Endothelial cell of hepatic sinusoid (primary cell): ENCODE results near the gene LRRC30.
"Not testable (repeated sequence)": the region's sequence is repeated elsewhere in the genome, so short reads cannot be mapped to it uniquely, and the experiment has no call there.

Experiments used
- in situ Hi-C: cut with HindIII; loops from 2 replicates; pipeline ENCODE4 v1.10.0; 2017; ENCODE audit warnings: low sequenced_read_pairs

Gene LRRC30

DNA sequence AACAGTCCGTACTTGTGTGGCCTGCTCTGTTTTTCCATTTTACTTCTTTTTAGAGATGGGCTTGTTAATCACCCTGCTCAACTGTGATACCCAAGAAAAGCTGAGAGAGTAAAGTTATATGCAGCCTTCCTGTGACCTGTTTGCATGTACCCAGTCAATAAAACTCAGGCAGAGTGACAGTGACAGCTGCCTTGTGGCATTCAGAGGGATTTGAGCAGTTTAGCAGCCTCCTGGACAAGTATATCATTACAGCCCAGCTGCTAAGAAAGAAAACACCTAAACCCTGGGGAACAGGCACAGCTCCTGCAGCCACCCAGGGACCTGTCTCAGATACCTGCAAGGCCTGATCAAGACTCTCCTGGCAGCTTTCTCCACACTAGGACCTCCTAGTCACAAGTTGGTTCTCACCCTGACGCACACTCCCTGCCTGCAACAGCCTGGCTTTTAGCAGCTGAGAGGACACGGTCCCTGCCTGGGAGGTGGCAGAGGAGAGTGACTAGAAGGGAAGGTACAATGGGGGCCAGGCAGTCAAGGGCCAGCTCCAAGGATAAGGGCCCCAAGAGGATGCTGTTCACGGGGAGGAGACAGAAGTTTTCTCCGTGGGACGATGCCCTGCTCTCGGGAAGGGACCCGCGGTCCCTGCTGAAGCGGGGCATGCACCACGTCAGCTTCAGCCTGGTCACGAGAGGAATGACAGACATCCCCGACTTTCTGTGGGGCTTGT lies at the start of gene LRRC30:
Gene LRRC30 (plus strand): TSS at position 464 of the 724 bp plus-strand sequence. CDS start 50 bp downstream, at position 514.
- in situ Hi-C loops: no loop called here

DNA sequence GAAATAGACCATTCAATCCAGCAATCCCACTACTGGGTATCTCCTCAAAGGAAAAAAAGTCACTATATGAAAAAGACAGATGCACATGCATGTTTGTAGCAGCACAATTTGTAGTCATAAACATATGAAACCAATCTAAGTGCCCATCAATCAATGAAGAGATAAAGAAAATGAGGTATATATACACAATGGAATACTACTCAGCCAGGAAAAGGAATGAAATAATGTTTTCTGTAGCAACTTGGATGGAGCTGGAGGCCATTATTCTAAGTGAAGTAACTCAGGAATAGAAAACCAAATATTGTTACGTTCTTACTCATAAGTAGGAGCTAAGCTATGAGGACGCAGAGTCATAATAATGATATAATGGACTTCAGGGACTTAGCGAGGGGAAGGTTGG lies 45.2 kb upstream of the LRRC30 start:
- in situ Hi-C loops: no loop called here

DNA sequence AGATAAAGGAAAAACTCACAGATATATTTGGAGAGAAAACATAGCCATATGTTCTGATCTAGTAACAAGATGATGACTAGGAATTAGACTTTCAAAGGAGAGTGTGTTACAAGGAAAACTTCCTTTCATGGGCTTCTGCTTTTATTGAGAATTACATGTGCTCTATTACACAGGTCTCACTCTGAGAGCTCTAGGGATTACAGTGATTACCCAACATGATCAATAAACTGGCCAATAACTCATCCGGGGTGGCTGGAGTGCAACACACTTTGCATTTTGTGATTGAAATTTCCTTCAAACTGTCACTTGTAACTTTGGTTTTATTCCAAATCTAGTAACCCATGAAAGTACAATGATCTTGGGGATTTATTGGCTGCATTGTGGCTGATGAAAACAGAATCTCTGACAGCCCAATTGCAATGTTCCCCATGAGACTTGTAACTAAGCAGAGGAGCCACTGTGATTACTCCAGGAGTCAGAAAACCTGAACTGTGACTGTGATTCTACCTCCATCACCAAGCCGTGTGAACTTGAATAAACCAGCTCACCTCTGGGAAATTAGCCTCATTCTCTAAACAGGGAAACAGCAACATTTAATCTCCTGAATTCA lies 40.2 kb upstream of the LRRC30 start:
- in situ Hi-C loops: no loop called here

DNA sequence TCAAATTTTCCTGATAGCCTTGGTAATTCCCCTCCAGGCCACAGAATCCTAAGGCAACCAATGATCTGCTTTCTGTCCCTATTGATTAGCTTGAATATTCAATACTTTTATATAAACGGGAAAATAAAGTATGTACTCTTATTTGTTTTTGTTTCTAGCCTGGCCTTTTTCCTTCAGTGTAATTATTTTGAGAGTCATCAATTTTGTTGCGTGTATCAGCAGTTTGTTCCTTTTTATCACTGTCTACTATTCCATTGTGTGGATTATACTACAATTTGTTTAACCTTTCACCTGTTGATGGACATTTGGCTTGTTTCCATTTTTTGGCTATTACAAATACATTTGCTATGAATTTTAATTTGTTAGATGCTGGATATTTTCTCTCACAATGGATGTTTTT lies 39.2 kb upstream of the LRRC30 start:
- in situ Hi-C loops: no loop called here

DNA sequence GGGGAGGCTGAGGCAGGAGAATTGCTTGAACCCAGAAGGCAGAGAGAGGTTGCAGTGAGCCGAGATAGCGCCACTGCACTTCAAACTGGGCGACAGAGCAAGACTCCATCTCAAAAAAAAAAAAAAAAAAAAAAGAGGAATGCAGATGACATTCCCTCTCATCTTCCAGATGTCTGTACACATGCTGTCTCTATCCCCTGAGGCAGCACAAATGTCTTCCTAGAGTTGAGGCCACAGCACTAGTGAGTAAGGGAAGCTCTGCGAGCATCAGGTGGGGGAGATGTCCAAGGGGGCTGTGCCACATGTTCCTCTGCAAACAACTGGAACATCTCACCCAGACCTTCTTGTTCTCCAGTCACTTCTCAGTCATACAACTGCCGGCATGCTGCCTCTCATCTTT lies 35.6 kb upstream of the LRRC30 start:
- in situ Hi-C loops: no loop called here

DNA sequence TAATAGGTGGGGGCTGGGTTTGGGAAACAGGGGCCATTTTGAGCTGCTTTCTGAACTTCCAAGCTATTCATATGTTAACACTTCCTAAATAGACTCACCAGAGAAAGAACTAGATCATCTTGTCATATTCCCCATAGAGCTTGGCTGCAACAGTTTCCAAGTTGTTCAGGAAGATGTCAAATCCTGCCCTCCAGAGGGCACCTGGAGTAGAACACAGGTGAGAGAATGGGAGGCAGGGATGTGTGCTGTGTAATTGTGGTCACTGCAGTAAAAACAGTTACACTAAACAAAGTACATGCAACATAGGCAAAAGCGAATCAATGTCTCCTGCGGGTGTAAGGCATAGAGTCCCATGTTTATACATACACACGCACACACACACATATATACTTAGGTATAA lies 34.5 kb upstream of the LRRC30 start:
- in situ Hi-C loops: no loop called here

DNA sequence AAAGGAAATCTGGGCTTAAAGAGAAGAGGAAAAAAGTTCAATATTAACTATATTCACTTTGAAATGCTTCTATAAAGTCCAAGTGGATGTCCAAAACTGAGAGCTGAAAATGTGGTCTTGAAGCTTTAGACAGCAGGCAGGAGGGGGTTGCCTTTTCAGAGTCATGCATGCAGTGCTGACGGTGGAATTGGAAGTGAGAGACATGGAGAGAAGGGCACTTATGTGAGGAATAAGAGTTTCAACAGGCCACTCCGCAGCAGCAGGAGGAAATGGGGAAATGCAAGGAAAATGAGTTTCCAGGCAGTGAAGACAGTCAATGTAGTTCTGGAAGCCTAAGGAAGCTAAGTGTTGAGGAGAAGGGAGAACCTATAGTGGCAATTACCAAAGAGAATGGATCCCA lies 33.0 kb upstream of the LRRC30 start:
- in situ Hi-C loops: no loop called here

DNA sequence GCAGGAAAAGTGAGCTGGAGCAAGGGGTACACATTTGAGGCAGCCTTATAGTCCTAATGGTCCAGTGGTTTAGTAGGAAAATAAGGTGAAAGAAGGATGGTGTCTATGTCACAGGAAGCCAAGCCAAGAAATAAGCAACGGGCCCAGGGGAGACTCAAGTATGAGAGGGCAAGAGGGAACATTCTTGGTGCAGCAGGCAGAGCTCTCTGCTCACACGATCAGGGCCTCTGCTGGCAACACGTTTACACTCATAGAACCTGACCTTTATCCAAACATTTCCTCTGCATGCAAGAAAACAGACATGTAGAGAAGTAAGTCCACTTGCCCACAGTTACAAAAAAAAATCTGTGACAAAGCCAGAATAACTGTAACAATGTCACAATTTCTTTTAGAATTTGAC lies 32.6 kb upstream of the LRRC30 start:
- in situ Hi-C loops: no loop called here

DNA sequence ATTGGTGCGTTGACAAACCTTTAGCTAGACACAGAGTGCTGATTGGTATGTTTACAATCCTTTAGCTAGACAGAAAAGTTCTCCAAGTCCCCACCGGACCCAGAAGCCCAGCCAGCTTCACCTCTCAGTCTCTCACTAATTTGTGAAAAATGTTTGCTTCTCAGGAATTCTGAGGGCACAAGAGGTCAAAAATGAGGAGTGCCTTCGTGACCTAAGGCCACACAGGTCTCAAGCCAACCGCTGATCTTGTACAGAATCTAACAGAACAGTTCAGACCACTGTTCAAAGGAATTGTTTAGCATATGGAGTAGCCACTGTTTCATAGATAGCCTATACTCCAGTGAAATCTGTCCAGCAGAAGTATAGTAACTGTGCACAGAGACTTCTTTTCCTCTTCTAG lies 29.8 kb upstream of the LRRC30 start:
- in situ Hi-C loops: no loop called here

DNA sequence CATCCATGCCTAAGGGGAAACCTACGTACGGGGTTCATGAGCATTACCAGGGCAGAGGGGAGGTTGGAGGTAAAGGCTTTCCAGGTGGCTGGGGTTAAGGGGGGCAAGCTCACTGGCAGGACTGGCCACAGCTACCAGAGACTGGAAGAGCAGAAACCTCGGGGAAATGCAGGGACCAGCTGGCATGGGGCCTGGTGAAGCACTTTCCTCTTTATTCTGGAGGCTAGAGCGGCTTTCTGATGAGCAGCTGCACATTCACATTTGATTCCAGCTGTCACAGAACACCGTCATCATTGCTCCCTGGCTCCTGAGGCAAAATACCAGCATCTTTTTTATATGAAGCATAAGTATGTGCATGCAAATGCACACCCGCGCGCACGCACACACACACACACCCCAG lies 28.7 kb upstream of the LRRC30 start:
- in situ Hi-C loops: no loop called here

DNA sequence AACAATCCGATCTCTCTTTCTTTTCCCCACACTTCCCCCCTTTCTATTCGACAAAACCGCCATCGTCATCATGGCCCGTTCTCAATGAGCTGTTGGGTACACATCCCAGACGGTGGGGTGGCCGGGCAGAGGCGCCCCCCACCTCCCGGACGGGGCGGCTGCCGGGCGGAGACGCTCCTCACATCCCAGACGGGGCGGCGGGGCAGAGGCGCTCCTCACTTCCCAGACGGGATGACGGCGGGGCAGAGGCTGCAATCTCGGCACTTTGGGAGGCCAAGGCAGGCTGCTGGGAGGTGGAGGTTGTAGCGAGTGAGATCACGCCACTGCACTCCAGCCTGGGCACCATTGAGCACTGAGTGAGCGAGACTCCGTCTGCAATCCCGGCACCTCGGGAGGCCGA lies 27.3 kb upstream of the LRRC30 start:
- in situ Hi-C loops: not testable (repeated sequence)

DNA sequence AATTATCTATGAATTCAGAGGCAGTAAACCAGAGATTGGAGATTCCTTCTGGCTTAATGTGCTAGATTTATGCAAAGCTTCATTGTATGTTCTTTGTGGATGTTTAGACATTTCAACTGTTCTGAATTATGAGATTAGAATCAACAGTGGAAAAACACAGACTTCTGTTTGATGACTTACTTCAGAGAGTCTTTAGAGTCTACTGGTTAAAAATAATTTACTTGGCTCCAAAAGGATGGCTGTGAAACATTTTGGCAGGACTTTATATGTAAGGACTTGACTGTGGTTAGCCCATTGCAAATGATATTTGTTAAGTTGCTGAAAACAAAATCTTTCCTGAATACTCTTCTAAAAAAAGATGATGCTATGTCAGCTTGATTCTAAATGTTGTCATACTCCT lies 25.5 kb upstream of the LRRC30 start:
- in situ Hi-C loops: no loop called here

DNA sequence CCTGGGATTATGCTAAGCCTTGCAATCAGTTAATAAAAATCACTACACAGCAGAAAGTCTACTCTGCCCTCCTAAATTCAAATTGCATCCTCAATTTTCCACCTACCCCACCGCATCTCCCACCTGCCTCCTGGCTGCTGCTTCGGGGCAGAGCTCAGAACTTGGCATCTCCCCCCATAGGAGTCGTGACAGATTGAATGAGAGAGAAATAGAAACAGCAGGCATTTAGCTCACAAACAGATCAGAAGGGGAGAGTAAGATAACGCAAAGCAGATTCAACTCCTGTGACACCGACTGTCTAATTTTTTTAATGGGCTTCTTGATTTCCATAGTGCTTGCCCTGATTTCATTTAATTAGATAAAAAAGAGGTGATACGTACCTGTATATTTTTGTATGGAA lies 24.7 kb upstream of the LRRC30 start:
- in situ Hi-C loops: no loop called here

DNA sequence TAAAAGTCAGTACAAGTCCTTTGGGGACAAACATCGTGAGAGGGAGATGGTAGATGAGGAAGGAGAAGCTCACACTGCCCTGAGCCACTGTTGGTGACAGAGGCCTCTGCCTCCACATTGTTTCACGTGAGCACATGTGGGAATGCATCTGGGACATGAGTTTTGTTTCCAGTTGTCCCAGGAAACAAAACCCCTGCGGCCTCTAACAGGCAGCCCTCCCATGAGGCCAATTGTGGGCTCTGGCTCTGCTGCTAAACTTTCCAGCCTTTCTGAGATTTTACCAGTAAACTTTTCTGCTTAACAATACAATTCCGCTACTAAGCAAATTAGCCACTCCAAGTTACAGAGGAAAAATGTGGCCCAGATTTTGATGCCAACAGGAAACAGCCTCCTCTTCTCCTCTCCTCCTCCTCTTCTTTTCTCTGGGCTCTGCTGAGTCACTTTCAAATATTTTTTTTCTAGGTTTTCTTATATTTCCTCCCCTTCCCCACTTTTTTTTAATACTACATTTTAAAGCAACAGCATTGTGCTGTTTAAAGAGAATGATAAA lies 23.4 kb upstream of the LRRC30 start:
- in situ Hi-C loops: no loop called here

DNA sequence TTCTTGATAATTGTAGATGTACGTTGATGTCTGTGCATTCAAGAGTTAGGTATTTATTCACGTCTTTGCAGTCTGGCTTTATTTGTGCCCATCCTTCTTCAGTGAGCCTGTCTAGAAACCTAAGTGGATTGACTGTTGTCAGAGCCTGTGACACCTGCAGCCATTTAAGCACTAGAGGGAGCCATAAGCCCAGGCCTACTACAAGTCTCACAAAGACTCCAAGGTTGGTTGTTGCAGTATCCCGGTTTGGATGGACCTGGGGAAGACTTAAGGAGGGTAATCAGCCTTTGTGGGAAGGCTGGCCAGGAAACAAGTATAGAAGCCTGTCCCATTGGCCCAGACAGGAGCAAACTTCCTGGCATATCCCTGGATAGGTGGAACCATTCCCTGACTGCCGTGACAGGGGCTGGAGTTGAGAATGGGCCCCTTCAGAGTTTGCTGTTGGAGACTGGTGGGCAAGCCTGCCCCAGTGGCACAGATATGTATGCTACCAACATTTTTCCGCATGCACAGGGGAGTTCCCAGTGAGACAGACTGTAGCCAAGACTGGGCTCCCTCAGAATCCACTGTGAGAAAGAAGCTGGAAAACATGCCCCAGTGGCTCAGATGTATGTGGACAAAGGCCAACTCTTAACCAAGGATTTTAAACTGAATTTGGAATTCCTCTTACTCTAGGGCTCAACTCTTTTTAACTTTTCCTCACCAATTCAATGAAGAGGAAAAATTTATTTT lies 9.3 kb upstream of the LRRC30 start:
- in situ Hi-C loops: no loop called here

DNA sequence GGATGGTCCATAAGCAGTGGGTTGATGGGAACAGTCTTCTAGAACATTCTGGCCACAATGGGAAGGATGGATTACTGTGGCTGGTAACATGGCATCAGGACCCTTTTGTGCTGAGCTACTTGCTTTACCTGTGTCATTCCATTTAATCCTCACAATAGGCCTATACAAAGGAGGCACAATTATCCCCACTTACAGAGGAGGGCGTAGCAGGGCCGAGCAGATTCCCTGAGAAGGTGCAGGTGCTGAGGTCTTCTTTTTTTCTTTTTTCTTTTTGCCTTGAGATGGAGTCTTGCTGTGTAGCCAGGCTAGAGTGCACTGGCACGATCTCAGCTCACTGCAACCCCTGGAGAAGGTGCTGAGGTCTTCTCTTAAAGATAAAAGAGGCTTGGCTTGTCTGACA lies 6.7 kb upstream of the LRRC30 start:
- in situ Hi-C loops: no loop called here

DNA sequence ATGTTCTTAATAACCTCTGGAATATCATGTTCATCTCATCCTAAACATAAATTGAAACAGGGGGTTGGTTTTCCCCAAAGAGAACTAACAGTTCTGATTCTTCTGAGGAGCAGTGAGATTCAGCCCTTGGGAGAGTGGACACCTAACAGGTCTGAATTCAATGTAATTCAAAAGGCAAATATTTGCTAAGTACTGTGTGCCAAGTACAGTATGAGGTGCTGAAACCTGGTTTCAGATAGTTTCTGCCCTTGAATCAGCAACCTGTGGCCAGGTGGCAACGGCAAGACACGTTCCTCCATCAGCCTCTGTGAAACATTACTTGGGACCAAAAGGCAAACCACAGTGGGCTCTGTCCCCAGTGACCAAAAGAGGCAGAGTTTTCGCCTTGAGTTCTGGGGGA lies 1.3 kb downstream of the LRRC30 start:
- in situ Hi-C loops: no loop called here

DNA sequence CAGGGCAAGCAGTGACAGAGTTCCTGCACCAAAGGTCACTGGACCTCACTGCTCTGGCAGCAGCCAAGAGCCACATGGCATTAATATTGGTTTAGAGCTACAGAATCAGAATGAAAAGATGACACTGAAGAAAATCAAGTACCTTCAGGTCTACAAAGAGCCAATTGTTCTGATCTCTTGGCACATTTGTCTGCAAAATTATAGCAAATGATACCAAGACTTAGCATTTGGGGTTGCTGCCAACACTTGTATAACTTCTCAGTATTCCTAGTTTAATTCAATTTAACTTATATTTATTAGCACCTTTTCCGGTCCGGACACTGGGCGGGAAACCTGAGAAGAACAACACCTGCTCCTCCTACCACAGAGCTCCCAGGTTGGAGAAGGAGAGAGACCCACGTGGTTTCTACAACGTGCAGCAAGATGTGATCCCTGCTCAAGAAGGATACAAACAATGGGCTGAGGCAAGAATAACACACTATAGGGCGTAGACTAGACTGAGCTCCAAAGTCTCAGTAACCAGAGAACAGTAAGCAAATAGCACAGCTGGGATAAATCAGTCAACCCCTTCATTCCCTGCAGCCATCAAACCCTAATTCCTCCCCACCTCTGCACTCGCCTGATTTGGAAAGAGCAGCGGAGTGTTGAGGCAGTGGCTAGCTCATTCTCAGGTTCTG lies 2.4 kb downstream of the LRRC30 start:
- in situ Hi-C loops: no loop called here

DNA sequence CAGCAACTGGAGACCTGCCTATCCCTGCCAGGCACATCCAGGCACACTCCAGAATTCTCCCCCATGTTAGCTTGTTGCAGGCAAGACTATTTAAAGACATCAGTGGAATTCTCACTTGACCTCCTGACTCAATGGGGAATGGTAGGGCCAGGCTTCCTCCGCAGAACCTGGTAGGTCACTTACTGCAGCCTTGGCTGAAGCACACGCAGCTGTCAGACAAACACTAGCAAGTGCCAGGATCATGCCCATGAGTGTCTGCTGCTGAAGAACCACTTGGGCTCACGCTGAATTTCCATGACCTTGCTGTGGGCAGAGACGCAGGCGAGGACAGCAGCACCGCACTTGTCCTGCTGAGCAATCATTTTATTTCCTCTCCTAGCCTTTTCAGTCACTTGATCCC lies 3.2 kb downstream of the LRRC30 start:
- in situ Hi-C loops: no loop called here

DNA sequence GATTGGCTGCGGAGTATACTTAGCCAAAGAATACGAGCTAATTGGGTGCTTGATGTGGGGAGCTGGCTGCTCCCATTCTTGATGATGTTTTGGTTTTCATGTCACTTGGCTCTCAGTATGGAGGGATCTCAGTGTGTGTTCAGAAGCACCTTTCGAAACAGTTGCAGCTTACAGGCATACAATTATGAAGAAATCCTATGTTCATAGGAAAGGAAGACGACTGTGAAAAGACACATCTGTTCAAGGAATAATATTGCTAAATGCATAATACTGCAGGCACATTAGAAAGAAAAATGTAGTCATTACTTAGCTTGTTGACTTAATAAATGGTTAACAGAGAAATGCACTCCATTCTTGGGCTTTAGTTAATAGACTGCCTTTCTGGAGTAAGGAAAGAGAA lies 4.1 kb downstream of the LRRC30 start:
- in situ Hi-C loops: no loop called here

DNA sequence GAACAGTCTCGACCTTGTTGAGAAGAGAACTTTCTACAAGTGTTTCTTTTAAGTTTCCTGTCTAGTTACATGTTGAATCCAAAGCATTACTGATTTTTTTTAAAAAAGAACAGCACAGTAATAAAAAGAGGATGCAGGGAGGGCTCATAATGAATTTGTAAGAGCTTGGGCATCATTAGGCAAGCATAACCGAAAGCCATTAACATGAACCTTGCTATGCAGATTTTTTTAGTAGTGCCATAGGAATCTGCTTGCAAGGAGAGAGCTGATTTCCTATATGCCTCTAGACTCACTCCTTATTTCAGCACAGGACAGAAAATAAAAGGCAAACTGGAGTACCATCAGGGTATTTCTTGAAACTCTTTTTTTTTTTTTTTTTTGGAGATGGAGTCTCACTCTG lies 5.2 kb downstream of the LRRC30 start:
- in situ Hi-C loops: no loop called here
